GM12864 (cell line): ENCODE data around the gene SUMO1.
A peak's percentile ranks its signal among the peaks of the same experiment; 100 is the strongest.
"Not testable (repeated sequence)": the region's sequence is repeated elsewhere in the genome, so short reads cannot be mapped to it uniquely, and the experiment has no call there.

Source experiments
- DNase-seq: peaks from one replicate; pipeline ENCODE4 v3.0.0-alpha.2; 2011; ENCODE audit warnings: low read depth
- H3K4me3 ChIP-seq: 2 replicates; pipeline ENCODE4 v1.5.1; 2011; ENCODE audit warnings: mild to moderate bottlenecking, low read depth, low read length, control low read depth
- CTCF ChIP-seq: IDR thresholded peaks from 2 replicates; pipeline ENCODE4 v1.5.1; 2011; ENCODE audit warnings: low read depth, mild to moderate bottlenecking, moderate library complexity, low read length, control low read depth, inconsistent platforms; ENCODE audit errors: missing control alignments

Gene SUMO1

GRCh38 chr2:202238234-202239197 lies at the start of gene SUMO1:
TSS of gene SUMO1 (minus strand) at chr2:202238597. CDS start at chr2:202238451, 146 bp downstream.
- TF ChIP-seq CTCF: no peak
- peak within 1 kb of the TSS; percentile 88 for H3K4me3 ChIP-seq
- peak; percentile 81 for DNase-seq

DNA sequence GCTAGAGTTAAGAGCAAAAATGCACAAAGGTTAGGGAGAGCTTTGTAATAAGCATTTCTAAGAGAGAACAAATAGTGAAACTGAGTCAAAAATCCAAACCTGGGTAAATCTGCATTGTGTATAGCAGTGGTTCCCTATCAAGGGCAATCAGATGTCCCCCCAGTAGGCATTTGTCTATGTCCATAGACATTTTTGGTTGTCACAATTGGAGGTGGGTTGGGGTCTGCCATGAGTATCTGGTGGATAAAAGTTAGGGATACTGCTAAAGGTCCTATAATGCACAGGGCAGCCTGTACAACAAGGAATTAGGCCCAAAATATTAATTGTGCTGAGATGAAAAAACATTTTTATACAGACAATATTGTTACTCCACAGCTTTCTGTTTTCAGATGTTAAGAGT lies 48.2 kb upstream of the SUMO1 start:
- no peak for TF ChIP-seq CTCF

GRCh38 chr2:202278944-202279343 lies 40.5 kb upstream of the SUMO1 start:
- no peak overlapping the region for H3K4me3 ChIP-seq
- no peak for DNase-seq
- peak; percentile 35 for TF ChIP-seq CTCF

More for the DNA sequence above, 48.2 kb upstream of the SUMO1 start:
- DNase-seq: no peak
- H3K4me3 ChIP-seq: no peak overlapping the region

DNA sequence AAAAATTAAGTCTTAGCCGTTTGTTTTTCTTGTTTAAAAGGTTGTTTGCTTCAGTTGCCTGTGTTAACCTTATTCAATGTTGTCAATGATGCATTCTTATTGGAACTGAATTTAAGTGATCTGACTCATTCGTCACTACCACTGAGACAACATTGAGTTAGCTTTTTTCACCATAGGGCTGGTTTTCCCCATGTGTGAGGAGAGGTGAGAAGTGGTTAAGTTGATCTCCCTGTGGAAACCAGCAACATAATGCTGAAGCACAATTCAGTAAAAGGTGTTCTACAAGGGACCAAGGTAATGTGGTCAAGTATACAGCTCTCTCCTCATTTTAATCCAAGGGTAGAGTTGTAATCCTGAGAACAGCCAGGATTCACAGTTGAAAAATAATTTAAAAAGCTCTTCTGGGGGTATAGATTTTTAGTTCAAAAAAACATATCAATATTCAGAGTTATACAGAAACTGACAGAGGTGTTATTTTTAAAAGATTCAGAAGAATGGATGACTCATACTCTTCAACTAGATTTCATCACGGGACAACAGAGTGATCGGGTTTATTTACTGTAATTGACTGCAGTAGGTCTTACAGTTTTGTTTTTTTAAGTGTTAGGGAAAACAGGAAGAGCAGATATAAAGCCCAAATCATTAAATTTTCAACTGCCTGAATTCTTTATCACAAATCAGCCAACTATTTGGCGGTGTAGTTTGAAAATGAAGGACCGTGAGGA lies 39.8 kb upstream of the SUMO1 start:
- no peak overlapping the region for H3K4me3 ChIP-seq
- no peak for DNase-seq
- no peak for TF ChIP-seq CTCF

DNA sequence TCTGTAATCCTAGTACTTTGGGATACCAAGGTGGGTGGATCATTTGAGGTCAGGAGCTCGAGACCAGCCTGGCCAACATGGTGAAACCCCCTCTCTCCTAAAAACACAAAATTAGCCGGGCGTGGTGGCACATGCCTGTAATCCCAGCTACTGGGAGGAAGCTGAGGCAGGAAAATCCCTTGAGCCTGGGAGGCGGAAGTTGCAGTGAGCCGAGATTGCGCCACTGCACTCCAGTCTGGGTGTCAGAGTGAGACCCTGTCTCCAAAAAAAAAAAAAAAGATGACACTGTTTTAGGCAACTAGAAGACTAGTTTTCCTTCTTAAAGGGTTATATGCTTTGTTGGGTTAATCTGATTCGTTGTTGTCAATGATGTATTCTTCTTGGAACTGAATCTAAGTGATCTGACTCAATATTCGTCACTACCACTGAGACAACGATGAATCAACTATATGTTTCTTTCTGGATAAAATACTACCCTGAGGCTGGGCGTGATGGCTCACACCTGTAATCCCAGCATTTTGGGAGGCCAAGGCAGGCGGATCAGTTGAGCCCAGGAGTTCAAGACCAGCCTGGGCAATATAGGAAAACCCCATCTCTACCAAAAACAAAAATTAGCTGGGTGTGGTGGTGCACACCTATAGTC lies 37.8 kb upstream of the SUMO1 start:
- DNase-seq, H3K4me3 ChIP-seq: not testable (repeated sequence)

DNA sequence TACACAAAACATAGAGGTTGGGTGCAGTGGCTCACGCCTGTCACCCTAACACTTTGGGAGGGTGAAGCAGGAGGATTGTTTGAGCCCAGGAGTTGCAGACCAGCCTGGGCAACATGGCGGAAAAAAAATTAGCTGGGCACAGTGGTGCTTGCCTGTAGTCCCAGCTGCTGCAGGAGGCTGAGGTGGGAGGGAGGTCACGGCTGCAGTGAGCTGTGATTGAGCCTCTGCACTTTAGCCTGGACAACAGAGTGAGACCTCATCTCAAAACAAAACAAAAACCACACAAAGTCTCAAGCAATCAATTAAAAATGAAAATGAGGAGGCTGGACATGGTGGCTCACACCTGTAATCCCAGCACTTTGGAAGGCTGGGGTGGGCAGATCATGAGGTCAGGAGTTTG lies 32.1 kb upstream of the SUMO1 start:
- peak overlapping the region; percentile 26 for H3K4me3 ChIP-seq
- no peak for TF ChIP-seq CTCF
- DNase-seq: no peak

DNA sequence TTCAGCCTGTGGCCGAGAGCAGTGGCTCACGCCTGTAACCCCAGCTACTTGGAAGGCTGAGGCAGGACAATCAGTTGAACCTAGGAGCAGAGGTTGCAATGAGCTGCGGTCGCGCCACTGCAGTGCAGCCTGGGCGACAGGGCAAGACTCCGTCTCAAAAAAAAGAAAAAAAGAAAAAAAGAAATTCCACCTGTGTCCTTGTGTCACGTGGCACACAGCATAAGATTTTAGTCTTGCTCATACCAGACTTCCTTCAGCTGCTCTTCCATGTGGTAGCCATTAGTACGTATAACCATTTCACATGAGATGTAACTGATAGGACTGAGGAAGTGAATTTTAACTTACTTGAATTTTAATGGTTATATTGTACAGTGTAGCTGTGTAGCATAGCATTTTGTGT lies 31.2 kb upstream of the SUMO1 start:
- H3K4me3 ChIP-seq: peak overlapping the region; percentile 99
- no peak for DNase-seq
- TF ChIP-seq CTCF: no peak
